Muscle of arm (tissue), 12 donors: ENCODE measurements around the gene NARS2. TPM values are rescaled to one million over a fixed set of nuclear protein-coding genes. Genes with fewer than 3 reads are reported as not detected.

Source experiments
- polyA plus RNA-seq, 12 donors: library from polyadenylated mRNA; unstranded; fragments of 120-200 nt; gene quantifications; one replicate each; pipeline ENCODE4 v1.2.1, GENCODE V29; 2013; ENCODE audit not compliant: insufficient read length in 12 of 12

Gene NARS2
- polyA plus RNA-seq, 12 donors = 11.4 to 25.1 (median 16.9) TPM; not detected in 1

Other genes with a start within 250 kb of the NARS2 start
- gene GAB2, start 157.0 kb downstream of the NARS2 start, polyA plus RNA-seq = 10 to 100 TPM in 11 of 12 donors, not detected in 1; 11.2 to 19.4 (median 12.9) TPM